GM12875 (cell line): ENCODE measurements around the gene GLB1L.

Source experiments
- H3K4me3 ChIP-seq: one replicate; pipeline ENCODE4 v1.5.1; 2011; ENCODE audit warnings: low read depth, low read length, control low read depth
- CTCF ChIP-seq: IDR thresholded peaks from 2 replicates; pipeline ENCODE4 v1.5.1; 2011; ENCODE audit warnings: low read depth, mild to moderate bottlenecking, control low read depth, inconsistent platforms, low read length, moderate library complexity, borderline replicate concordance; ENCODE audit not compliant: insufficient read depth

The GLB1L gene

GRCh38 chr2:219246559-219246958, 1.3 kb upstream of the GLB1L start:
- TF ChIP-seq CTCF: no peak
- no peak overlapping the region for H3K4me3 ChIP-seq

DNA sequence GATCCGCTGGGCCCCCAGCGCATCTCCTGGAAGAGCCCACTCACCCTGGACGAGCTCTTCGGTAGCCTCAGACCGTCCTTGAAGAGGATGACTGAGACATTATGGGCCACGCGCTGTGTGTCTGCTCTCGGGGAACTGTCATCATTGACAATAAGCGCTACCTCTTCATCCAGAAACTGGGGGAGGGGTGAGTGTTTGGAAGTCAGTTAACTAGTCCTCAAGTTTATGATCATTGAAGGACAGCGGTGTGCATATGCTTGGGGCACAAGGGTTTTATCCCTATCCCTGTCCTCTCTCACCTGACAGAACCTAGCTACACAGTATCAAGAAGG, 621 bp upstream of the GLB1L start:
- no peak for TF ChIP-seq CTCF
- peak overlapping the region; percentile 54 for H3K4me3 ChIP-seq

DNA sequence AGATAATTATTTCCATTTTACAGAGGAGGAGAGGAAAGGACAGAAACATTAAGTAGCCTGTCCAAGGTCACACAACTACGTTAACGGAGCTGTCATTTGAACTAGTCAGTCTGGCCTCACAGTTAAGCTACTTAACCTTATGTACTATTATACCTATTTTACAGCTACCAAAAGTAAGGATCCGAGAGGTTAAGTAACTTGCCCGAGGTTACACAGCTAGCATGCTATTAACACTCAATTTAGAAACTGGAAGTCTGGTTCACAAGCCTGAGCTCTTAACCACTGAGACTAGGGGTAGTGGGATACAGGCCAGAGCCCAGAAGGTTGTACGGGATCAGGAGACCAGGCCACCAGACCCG, 476 bp downstream of the GLB1L start:
- TF ChIP-seq CTCF: no peak
- H3K4me3 ChIP-seq: peak overlapping the region; percentile 54

GRCh38 chr2:219243291-219243761, 1.9 kb downstream of the GLB1L start:
- no peak for TF ChIP-seq CTCF
- no peak overlapping the region for H3K4me3 ChIP-seq

DNA sequence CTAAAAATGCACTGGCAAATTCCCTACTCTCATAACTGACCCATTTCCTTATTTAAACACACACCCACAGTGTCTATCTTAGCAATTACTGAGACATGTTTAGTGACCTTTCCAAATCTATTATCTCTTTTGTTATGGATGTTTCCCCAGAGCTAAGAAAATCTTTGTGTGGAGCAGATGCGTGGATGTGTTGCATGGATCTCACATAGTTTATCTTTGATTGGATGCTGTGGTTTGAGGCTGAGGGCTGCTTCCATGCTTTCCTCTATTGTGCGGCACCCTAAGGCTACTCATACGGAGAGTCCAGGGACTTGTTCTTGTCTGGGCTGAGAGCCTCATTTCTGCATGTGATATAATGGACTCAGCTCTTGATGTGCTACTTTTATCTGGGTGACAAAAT, 10.9 kb downstream of the GLB1L start:
- no peak for TF ChIP-seq CTCF
- H3K4me3 ChIP-seq: no peak overlapping the region

GRCh38 chr2:219230059-219230540, 15.1 kb downstream of the GLB1L start:
- H3K4me3 ChIP-seq: peak overlapping the region; percentile 84
- no peak for TF ChIP-seq CTCF

DNA sequence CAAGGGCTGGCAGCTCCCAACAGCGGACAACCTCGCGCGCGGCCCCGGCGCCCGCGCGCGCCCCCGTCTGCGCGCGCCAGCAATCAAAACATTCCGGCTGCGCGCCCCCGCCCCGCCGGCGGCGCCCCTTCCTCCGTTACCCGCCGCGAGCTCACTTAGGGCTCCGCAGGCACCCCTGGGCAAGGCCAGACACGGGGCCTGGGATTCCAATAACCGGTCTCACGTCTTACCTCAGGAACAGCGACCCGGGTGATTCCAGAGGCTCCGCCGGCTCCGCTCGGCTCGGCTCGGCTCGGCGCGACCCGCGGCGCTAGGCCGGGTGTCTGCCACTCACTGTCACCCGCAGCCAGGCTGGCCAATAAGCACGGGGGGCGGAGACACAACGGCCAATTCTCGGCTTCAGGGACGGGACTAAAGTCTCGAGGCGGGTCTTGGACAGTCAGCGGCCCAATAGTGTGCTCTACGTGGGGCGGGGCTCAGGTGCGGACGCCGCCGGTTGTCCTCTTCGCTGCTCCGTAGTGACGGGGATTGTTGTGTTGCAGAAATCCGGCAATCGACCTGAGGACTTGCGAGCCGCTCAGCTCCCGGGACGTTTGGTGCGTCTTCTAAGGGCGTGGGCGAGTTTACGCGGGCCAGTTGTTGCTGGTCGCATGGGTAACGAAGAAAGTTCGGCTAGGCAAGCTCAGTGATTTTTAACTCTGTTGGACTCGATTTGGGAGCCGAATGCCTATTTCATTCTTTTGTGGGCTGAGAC, 15.8 kb downstream of the GLB1L start, which contains the start of the genes ANKZF1 and ATG9A:
ANKZF1 (plus strand) TSS at position 502 of the 754 bp plus-strand sequence. CDS start 452 bp downstream, outside the sequence.
ATG9A (minus strand) TSS at position 332 of the 754 bp plus-strand sequence. CDS start 1,612 bp downstream, outside the sequence.
- TF ChIP-seq CTCF: no peak
- peak within 1 kb of the TSS; percentile 84 for H3K4me3 ChIP-seq
